Measurements from ENCODE around the gene TRIP4. TPM values are rescaled to one million over a fixed set of nuclear protein-coding genes. Genes with fewer than 3 reads are reported as not detected.

TRIP4 gene
- total and polyA plus RNA-seq, 9 of the 15 experiments (the other 6 are each of a cell fraction or from before 2014, with no cell fraction given): 7.6 to 23.3 (median 16.7) TPM

DNA sequence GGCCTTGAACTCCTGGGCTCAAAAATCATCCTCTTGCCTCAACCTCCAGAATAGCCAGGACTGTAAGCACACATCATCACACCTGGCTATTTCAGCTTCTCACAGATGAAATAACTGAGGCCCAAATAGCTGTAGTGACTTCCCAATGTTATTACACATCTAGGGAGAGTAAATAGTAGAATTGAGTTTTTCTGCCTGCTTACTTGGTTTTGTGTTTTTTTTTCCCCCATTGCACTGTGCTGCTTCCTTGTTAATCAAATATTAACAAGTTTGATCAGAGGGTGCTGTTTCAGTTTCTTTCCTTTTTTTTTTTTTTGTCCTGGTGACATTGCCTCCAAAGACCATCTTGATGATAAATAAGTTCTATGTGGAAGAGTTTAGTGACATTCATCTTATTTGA is 96.1 kb downstream of the TRIP4 start (continued):
- TF ChIP-seq, protein P1, sequence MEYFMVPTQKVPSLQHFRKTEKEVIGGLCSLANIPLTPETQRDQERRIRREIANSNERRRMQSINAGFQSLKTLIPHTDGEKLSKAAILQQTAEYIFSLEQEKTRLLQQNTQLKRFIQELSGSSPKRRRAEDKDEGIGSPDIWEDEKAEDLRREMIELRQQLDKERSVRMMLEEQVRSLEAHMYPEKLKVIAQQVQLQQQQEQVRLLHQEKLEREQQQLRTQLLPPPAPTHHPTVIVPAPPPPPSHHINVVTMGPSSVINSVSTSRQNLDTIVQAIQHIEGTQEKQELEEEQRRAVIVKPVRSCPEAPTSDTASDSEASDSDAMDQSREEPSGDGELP (CRISPR knock-in tag; IDR thresholded peaks at IDR 0.05; ENCODE audit: borderline replicate concordance): no peak
- no peak for TF ChIP-seq ZNF408 (CRISPR knock-in tag; IDR thresholded peaks at IDR 0.05; ENCODE audit: low read depth)

DNA sequence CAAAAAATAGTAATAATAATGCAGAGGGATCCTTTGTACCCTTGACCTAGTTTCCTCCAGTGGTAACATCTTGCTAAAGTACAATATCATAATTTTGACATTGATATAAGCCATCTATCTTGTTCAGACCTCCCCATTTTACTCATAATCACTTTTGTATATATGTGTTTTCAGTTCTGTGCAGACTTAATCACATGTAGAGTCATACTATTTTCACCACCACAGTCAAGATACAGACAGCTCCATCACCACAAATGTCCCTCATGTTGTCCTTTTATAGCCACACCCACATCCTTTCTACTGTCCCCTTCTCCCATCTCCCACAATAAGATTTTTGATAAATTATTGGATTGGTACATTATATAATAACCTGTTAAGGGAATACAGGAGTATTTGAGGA is 98.2 kb downstream of the TRIP4 start:
- intact Hi-C loops (cut with micrococcal nuclease) (no loop called here), in situ Hi-C loops (cut with MboI) (no loop called here)
- Histone ChIP-seq H3K9me1 (ENCODE audit: control insufficient read depth, insufficient read depth, low read length) (no peaks in the 10 kb centered on the region), H3K9ac (ENCODE audit: insufficient read depth in 1 of 2, low read depth in 2 of 2, low read length in 2 of 2) (no peak overlapping the region), H3K9me3 (replicated peaks; ENCODE audit: control insufficient read depth, insufficient read depth, low read depth, low read length) (no peaks in the 10 kb centered on the region), H3K4me3 (no peak overlapping the region), H3K4me2 (ENCODE audit: insufficient read depth, low read length) (no peak overlapping the region), H3K27ac (ENCODE audit: extremely low read depth, low read depth, low read length) (no peak overlapping the region), H4K20me1 (replicated peaks; ENCODE audit: control insufficient read depth, insufficient read depth, low read length) (peaks cover 3% of the 10 kb centered on the region; the same call in 1 of the 2 replicates), H3K27me3 (ENCODE audit: control insufficient read depth in 2 of 2, insufficient read depth in 2 of 2, low read length in 2 of 2) (no peaks in the 10 kb centered on the region), H3K4me1 (replicated peaks in 1 of 2; ENCODE audit: control insufficient read depth in 2 of 2, insufficient read depth in 2 of 2, low read length in 2 of 2) (no peaks in the 10 kb centered on the region; a peak in 1 of 5 replicates), H3K36me3 (ENCODE audit: control insufficient read depth, insufficient read depth, low read length) (peaks cover 30% of the 10 kb centered on the region; the same call in 2 of the 3 replicates), H2AFZ (ENCODE audit: low read depth, low read length) (no peak overlapping the region), H3K79me2 (ENCODE audit: control insufficient read depth, insufficient read depth, low read length) (peaks cover 40% of the 10 kb centered on the region)
- ChIA-PET CTCF (ENCODE audit: low intra/inter-chr PET ratio) (no interaction called here), POLR2A (interaction anchor here (0.7 kb wide), 1 partner anchor 150 kb away, joined by 3 read pairs; no protein-coding TSS in a partner anchor)
- no TSS peak for BruUV-seq (replicated peaks)
- no peak for ATAC-seq
- no peak for DNase-seq (ENCODE audit: extremely low read depth in 1 of 4, low spot score in 3 of 4)
- no peak for FAIRE-seq
- TF ChIP-seq, protein P2, sequence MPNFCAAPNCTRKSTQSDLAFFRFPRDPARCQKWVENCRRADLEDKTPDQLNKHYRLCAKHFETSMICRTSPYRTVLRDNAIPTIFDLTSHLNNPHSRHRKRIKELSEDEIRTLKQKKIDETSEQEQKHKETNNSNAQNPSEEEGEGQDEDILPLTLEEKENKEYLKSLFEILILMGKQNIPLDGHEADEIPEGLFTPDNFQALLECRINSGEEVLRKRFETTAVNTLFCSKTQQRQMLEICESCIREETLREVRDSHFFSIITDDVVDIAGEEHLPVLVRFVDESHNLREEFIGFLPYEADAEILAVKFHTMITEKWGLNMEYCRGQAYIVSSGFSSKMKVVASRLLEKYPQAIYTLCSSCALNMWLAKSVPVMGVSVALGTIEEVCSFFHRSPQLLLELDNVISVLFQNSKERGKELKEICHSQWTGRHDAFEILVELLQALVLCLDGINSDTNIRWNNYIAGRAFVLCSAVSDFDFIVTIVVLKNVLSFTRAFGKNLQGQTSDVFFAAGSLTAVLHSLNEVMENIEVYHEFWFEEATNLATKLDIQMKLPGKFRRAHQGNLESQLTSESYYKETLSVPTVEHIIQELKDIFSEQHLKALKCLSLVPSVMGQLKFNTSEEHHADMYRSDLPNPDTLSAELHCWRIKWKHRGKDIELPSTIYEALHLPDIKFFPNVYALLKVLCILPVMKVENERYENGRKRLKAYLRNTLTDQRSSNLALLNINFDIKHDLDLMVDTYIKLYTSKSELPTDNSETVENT (CRISPR knock-in tag; IDR thresholded peaks at IDR 0.05): no peak
- TF ChIP-seq PTBP1 (IDR thresholded peaks at IDR 0.05; ENCODE audit: low read depth, low read length) (no peak), FOXK1 (CRISPR knock-in tag; IDR thresholded peaks at IDR 0.05; ENCODE audit: borderline replicate concordance) (no peak), NFE2L1 (tag; IDR thresholded peaks at IDR 0.05; ENCODE audit: borderline replicate concordance, low read depth) (no peak), NR2C1 (IDR thresholded peaks at IDR 0.05) (no peak), NR2C1 (tag; IDR thresholded peaks at IDR 0.05) (no peak)
- TF ChIP-seq, protein P3, sequence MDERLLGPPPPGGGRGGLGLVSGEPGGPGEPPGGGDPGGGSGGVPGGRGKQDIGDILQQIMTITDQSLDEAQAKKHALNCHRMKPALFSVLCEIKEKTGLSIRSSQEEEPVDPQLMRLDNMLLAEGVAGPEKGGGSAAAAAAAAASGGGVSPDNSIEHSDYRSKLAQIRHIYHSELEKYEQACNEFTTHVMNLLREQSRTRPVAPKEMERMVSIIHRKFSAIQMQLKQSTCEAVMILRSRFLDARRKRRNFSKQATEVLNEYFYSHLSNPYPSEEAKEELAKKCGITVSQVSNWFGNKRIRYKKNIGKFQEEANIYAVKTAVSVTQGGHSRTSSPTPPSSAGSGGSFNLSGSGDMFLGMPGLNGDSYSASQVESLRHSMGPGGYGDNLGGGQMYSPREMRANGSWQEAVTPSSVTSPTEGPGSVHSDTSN (CRISPR knock-in tag; IDR thresholded peaks at IDR 0.05; ENCODE audit: low read depth): no peak
- TF ChIP-seq, protein P3 (tag; conservative IDR thresholded peaks at IDR 0.05; ENCODE audit: low read depth): no peak
- TF ChIP-seq, protein P4, sequence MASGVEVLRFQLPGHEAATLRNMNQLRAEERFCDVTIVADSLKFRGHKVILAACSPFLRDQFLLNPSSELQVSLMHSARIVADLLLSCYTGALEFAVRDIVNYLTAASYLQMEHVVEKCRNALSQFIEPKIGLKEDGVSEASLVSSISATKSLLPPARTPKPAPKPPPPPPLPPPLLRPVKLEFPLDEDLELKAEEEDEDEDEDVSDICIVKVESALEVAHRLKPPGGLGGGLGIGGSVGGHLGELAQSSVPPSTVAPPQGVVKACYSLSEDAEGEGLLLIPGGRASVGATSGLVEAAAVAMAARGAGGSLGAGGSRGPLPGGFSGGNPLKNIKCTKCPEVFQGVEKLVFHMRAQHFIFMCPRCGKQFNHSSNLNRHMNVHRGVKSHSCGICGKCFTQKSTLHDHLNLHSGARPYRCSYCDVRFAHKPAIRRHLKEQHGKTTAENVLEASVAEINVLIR (CRISPR knock-in tag; IDR thresholded peaks at IDR 0.05): no peak

Measured in K562 (cell line).